BLaER1 (cell line): ENCODE measurements around the gene OLFM2.
"Not testable (repeated sequence)": the region's sequence is repeated elsewhere in the genome, so short reads cannot be mapped to it uniquely, and the experiment has no call there.

ENCODE experiments used
- H3K27ac ChIP-seq: shearing (Covaris generic); formaldehyde crosslinking; 2 replicates; pipeline ENCODE4 v1.8.1; 2022
- H3K27me3 ChIP-seq: shearing (Covaris generic); formaldehyde crosslinking; 2 replicates; pipeline ENCODE4 v1.8.1; 2022
- H3K36me3 ChIP-seq: shearing (Covaris generic); formaldehyde crosslinking; 2 replicates; pipeline ENCODE4 v1.8.1; 2022
- H3K4me1 ChIP-seq: shearing (Covaris generic); formaldehyde crosslinking; 2 replicates; pipeline ENCODE4 v1.8.1; 2022
- H3K4me2 ChIP-seq: shearing (Covaris generic); formaldehyde crosslinking; 2 replicates; pipeline ENCODE4 v1.8.1; 2022
- H3K4me3 ChIP-seq: shearing (Covaris generic); formaldehyde crosslinking; 2 replicates; pipeline ENCODE4 v1.8.1; 2022
- H3K9ac ChIP-seq: shearing (Covaris generic); formaldehyde crosslinking; 2 replicates; pipeline ENCODE4 v1.8.1; 2022
- H3K9me3 ChIP-seq: shearing (Covaris generic); formaldehyde crosslinking; 2 replicates; pipeline ENCODE4 v1.8.1; 2022
- H4K20me1 ChIP-seq: shearing (Covaris generic); formaldehyde crosslinking; 2 replicates; pipeline ENCODE4 v1.8.1; 2022
- Cebpa-rat ChIP-seq: shearing (Covaris generic); IDR thresholded peaks from 2 replicates; pipeline ENCODE4 v1.8.1; 2022

OLFM2 gene

GRCh38 chr19:9836021-9836420 lies 100.3 kb downstream of the OLFM2 start:
- Histone ChIP-seq H3K27me3 (no peaks in the 10 kb centered on the region), H3K4me1 (peaks cover 19% of the 10 kb centered on the region), H3K9me3 (no peaks in the 10 kb centered on the region), H3K4me3 (peak overlapping the region; percentile 96), H3K27ac (peak overlapping the region; percentile 85), H3K4me2 (peak overlapping the region; percentile 93), H4K20me1 (peaks cover 43% of the 10 kb centered on the region), H3K9ac (peak overlapping the region; percentile 91), H3K36me3 (peaks cover 53% of the 10 kb centered on the region)
- TF ChIP-seq Cebpa-rat: no peak

GRCh38 chr19:9835507-9835949 lies 100.8 kb downstream of the OLFM2 start:
- H3K36me3 ChIP-seq: peaks cover 53% of the 10 kb centered on the region
- peak overlapping the region; percentile 85 for H3K27ac ChIP-seq
- peaks cover 19% of the 10 kb centered on the region for H3K4me1 ChIP-seq
- H3K4me3 ChIP-seq: peak overlapping the region; percentile 96
- H3K4me2 ChIP-seq: peak overlapping the region; percentile 93
- H3K27me3 ChIP-seq: no peaks in the 10 kb centered on the region
- peak overlapping the region; percentile 91 for H3K9ac ChIP-seq
- H4K20me1 ChIP-seq: peaks cover 44% of the 10 kb centered on the region
- TF ChIP-seq Cebpa-rat: no peak
- H3K9me3 ChIP-seq: no peaks in the 10 kb centered on the region

- peak within 1 kb of the TSS; percentile 93 for H3K4me2 ChIP-seq
- H3K27me3 ChIP-seq: no peaks in the 10 kb centered on the region
- peak within 1 kb of the TSS; percentile 96 for H3K4me3 ChIP-seq
- no peaks in the 10 kb centered on the region for H3K9me3 ChIP-seq
- H4K20me1 ChIP-seq: peaks cover 50% of the 10 kb centered on the region
- peak within 1 kb of the TSS; percentile 91 for H3K9ac ChIP-seq
- H3K36me3 ChIP-seq: peaks cover 53% of the 10 kb centered on the region
- peaks cover 20% of the 10 kb centered on the region for H3K4me1 ChIP-seq
- no peak for TF ChIP-seq Cebpa-rat
- H3K27ac ChIP-seq: peak within 1 kb of the TSS; percentile 85
These were observed 101.4 kb downstream of the OLFM2 start, which contains the start of gene PIN1 for GRCh38 chr19:9834726-9835506. PIN1 (plus strand) TSS chr19:9835318; CDS start chr19:9835345, 27 bp downstream.

GRCh38 chr19:9834307-9834725 lies 102.0 kb downstream of the OLFM2 start:
- Histone ChIP-seq H3K36me3 (peaks cover 53% of the 10 kb centered on the region), H3K4me1 (peaks cover 26% of the 10 kb centered on the region), H4K20me1 (peaks cover 56% of the 10 kb centered on the region), H3K27ac (no peak overlapping the region), H3K27me3 (no peaks in the 10 kb centered on the region), H3K4me2 (peak overlapping the region; percentile 54), H3K4me3 (peak overlapping the region; percentile 96), H3K9me3 (no peaks in the 10 kb centered on the region), H3K9ac (no peak overlapping the region)
- TF ChIP-seq Cebpa-rat: no peak

GRCh38 chr19:9828551-9829063 lies 107.7 kb downstream of the OLFM2 start:
- Histone ChIP-seq H3K36me3 (peaks cover 60% of the 10 kb centered on the region), H3K4me2 (peak overlapping the region; percentile 99), H3K27ac (peak overlapping the region; percentile 86), H3K27me3 (no peaks in the 10 kb centered on the region), H3K9ac (peak overlapping the region; percentile 94), H4K20me1 (peaks cover 71% of the 10 kb centered on the region), H3K4me3 (peak overlapping the region; percentile 96), H3K4me1 (peaks cover 38% of the 10 kb centered on the region), H3K9me3 (no peaks in the 10 kb centered on the region)
- no peak for TF ChIP-seq Cebpa-rat

- peak within 1 kb of the TSS; percentile 86 for H3K27ac ChIP-seq
- peak within 1 kb of the TSS; percentile 94 for H3K9ac ChIP-seq
- H4K20me1 ChIP-seq: peaks cover 79% of the 10 kb centered on the region
- peak within 1 kb of the TSS; percentile 96 for H3K4me3 ChIP-seq
- H3K27me3 ChIP-seq: no peaks in the 10 kb centered on the region
- H3K4me2 ChIP-seq: peak within 1 kb of the TSS; percentile 99
- H3K9me3 ChIP-seq: no peaks in the 10 kb centered on the region
- TF ChIP-seq Cebpa-rat: no peak
- H3K36me3 ChIP-seq: peaks cover 61% of the 10 kb centered on the region
- H3K4me1 ChIP-seq: peaks cover 49% of the 10 kb centered on the region
These were observed 108.8 kb downstream of the OLFM2 start, which contains the start of gene UBL5 for GRCh38 chr19:9827289-9828238. UBL5 (plus strand) TSS chr19:9827918; CDS start chr19:9828338, 420 bp downstream.

GRCh38 chr19:9823816-9824215 lies 112.5 kb downstream of the OLFM2 start:
- Histone ChIP-seq H3K4me1 (peaks cover 44% of the 10 kb centered on the region), H3K4me3 (no peak overlapping the region), H3K4me2 (peak overlapping the region; percentile 30; the same call in 1 of the 2 replicates), H3K36me3 (peaks cover 28% of the 10 kb centered on the region), H3K27me3 (no peaks in the 10 kb centered on the region), H3K9ac (peak overlapping the region; percentile 38; the same call in 1 of the 2 replicates), H3K9me3 (no peaks in the 10 kb centered on the region), H4K20me1 (peaks cover 51% of the 10 kb centered on the region), H3K27ac (no peak overlapping the region)
- no peak for TF ChIP-seq Cebpa-rat

- H3K9ac ChIP-seq: 0 out of 2 replicates have a peak overlapping the region, but pooled peaks have one; percentile 45
- H3K9me3 ChIP-seq: peaks cover 20% of the 10 kb centered on the region
- H3K27ac ChIP-seq: 0 out of 2 replicates have a peak overlapping the region, but pooled peaks have one; percentile 43
- H3K27me3 ChIP-seq: not testable (repeated sequence)
- peaks cover 39% of the 10 kb centered on the region for H3K4me1 ChIP-seq
- H3K4me3 ChIP-seq: peak overlapping the region; percentile 67
- peak overlapping the region; percentile 87 for H3K4me2 ChIP-seq
- peaks cover 39% of the 10 kb centered on the region for H3K36me3 ChIP-seq
- H4K20me1 ChIP-seq: peaks cover 28% of the 10 kb centered on the region
These were observed 116.3 kb downstream of the OLFM2 start for GRCh38 chr19:9820034-9820433.

- Histone ChIP-seq H3K36me3 (peaks cover 39% of the 10 kb centered on the region), H4K20me1 (peaks cover 23% of the 10 kb centered on the region), H3K4me3 (peak overlapping the region; percentile 67), H3K9me3 (peaks cover 25% of the 10 kb centered on the region), H3K27me3 (no peaks in the 10 kb centered on the region), H3K9ac (0 out of 2 replicates have a peak overlapping the region, but pooled peaks have one; percentile 45), H3K4me2 (peak overlapping the region; percentile 87), H3K4me1 (peaks cover 39% of the 10 kb centered on the region), H3K27ac (peak overlapping the region; percentile 43; the same call in 1 of the 2 replicates)
- no peak for TF ChIP-seq Cebpa-rat
These were observed 116.8 kb downstream of the OLFM2 start for GRCh38 chr19:9819596-9819909.
